Right lobe of liver (tissue), 4 donors: ENCODE data around the gene JAZF1.

Source experiments
- POLR2A ChIP-seq: fragments of 450-650 bp; IDR thresholded peaks from one replicate; pipeline ENCODE4 v1.6.1; 2017; ENCODE audit warnings: antibody characterized with exemption, mild to moderate bottlenecking
- TF ChIP-seq, protein P1 (sequence below), 4 donors: fragments of 200-600 bp in 3 of 4; fragments of 450-650 bp in 1 of 4; IDR thresholded peaks; one replicate each; pipeline versions ENCODE4 v1.5.1 to v1.8.0; 2016 to 2022; ENCODE audit warnings: antibody characterized with exemption in 4 of 4, mild to moderate bottlenecking in 2 of 4
- donor health status: DM: no; HTN: no; CAD: no.
- donor health status: DM: no; HTN: no; CAD: no.
- donor health status: DM: no; HTN: yes; CAD: no.

DNA sequence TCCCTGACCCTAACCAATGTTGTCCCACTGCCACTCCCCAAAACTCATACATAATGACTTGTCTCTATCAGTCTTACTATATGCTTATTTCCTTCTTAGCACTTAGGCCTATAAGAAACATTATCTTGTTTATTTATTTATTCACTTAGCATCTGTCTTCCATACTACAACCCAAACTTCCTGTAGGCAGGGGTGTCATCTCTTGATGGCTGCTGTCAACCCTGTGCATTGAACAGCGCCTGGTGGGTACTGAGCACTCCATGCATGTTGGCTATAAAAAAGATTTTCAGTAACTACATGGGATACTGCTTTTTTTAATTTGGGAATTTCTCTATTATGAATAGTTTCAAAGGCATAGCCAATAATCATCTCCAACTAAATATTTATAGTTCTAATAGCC is 46.7 kb downstream of the JAZF1 start:
- TF ChIP-seq, protein P1, sequence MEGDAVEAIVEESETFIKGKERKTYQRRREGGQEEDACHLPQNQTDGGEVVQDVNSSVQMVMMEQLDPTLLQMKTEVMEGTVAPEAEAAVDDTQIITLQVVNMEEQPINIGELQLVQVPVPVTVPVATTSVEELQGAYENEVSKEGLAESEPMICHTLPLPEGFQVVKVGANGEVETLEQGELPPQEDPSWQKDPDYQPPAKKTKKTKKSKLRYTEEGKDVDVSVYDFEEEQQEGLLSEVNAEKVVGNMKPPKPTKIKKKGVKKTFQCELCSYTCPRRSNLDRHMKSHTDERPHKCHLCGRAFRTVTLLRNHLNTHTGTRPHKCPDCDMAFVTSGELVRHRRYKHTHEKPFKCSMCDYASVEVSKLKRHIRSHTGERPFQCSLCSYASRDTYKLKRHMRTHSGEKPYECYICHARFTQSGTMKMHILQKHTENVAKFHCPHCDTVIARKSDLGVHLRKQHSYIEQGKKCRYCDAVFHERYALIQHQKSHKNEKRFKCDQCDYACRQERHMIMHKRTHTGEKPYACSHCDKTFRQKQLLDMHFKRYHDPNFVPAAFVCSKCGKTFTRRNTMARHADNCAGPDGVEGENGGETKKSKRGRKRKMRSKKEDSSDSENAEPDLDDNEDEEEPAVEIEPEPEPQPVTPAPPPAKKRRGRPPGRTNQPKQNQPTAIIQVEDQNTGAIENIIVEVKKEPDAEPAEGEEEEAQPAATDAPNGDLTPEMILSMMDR (IDR thresholded peaks at IDR 0.05) = no peak
- no peak for TF ChIP-seq POLR2A
